Measurements from ENCODE around the gene QRFPR. TPM values are rescaled to one million over a fixed set of nuclear protein-coding genes. Genes with fewer than 3 reads are reported as not detected.

QRFPR gene
- total and polyA plus RNA-seq, 2 of the 4 experiments (the other 2 are of a cell fraction) = not detected

DNA sequence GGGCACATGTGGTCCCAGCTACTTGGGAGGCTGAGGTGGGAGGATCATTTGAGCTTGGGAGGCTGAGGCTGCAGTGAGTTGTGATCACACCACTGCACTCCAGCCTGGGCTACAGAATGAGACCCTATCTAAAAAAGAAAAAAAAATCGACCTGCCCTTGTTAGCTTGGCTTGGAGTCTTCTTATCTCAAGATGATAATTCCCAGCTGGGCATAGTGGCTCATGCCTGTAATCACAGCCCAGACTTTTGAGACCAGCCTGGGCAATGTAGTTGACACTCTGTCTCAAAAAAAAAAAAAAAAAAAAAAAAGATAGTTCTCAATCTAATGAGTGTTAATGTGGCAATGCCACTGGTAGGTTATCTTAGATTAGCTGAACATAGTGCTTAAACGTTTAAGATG is 41.0 kb downstream of the QRFPR start:
- Histone ChIP-seq H4K5ac (ENCODE audit: low read depth, low read length) (no peak overlapping the region), H3K9ac (ENCODE audit: low read depth, low read length) (no peak overlapping the region), H2BK20ac (ENCODE audit: low read depth, low read length) (no peak overlapping the region), H3K79me1 (ENCODE audit: low read depth in 1 of 2, low read length in 2 of 2) (no peaks in the 10 kb centered on the region), H4K20me1 (ENCODE audit: insufficient read depth, low read length) (no peaks in the 10 kb centered on the region), H3K4ac (ENCODE audit: low read depth, low read length) (no peak overlapping the region), H4K91ac (ENCODE audit: insufficient read depth, low read depth, low read length) (no peak overlapping the region), H3K14ac (replicated peaks; ENCODE audit: low read depth, low read length) (no peak overlapping the region), H2BK15ac (ENCODE audit: low read depth, low read length) (no peak overlapping the region), H2AK9ac (replicated peaks; ENCODE audit: low read depth, low read length, poor library complexity) (no peak overlapping the region), H3K27me3 (ENCODE audit: control insufficient read depth, insufficient read depth, low read length) (no peaks in the 10 kb centered on the region), H3K9me3 (ENCODE audit: control insufficient read depth, insufficient read depth, low read length) (no peaks in the 10 kb centered on the region), H3K4me3 (ENCODE audit: insufficient read depth, low read depth, low read length) (no peak overlapping the region), H2BK5ac (ENCODE audit: low read depth, low read length, poor library complexity, severe bottlenecking) (no peak overlapping the region), H3K36me3 (ENCODE audit: control insufficient read depth, insufficient read depth, low read length) (no peaks in the 10 kb centered on the region), H4K8ac (ENCODE audit: low read depth in 2 of 2, low read length in 2 of 2) (no peak overlapping the region), H2AK5ac (ENCODE audit: low read depth, low read length) (no peak overlapping the region), H3K4me2 (ENCODE audit: low read depth, low read length) (no peak overlapping the region), H3K27ac (ENCODE audit: insufficient read depth, low read length) (no peak overlapping the region), H3K56ac (ENCODE audit: extremely low read depth, insufficient read depth, low read length) (no peak overlapping the region), H3K4me1 (ENCODE audit: control insufficient read depth, insufficient read depth, low read length) (no peaks in the 10 kb centered on the region), H2AFZ (replicated peaks; ENCODE audit: low read length, poor library complexity) (no peak overlapping the region), H2BK120ac (ENCODE audit: low read depth, low read length) (no peak overlapping the region), H3K18ac (ENCODE audit: low read depth, low read length) (no peak overlapping the region), H3K23ac (ENCODE audit: low read depth, low read length) (no peak overlapping the region), H3K9me1 (ENCODE audit: insufficient read depth, low read length) (no peaks in the 10 kb centered on the region)
- dilution Hi-C loops (cut with HindIII; ENCODE audit: low sequenced_read_pairs, unreplicated experiment) = no loop called here
- in situ Hi-C loops (cut with MboI; ENCODE audit: low sequenced_read_pairs) = no loop called here
- CTCF ChIA-PET = no interaction called here
- BruUV-seq (replicated peaks) = no TSS peak
- intact Hi-C loops (cut with micrococcal nuclease) = no loop called here
- ATAC-seq (ENCODE audit: low read depth) (no peak), DNase-seq (no peak)
- POLR2A ChIA-PET (ENCODE audit: unreplicated experiment) = no interaction called here
- no peak for TF ChIP-seq BHLHE40 (IDR thresholded peaks at IDR 0.05; ENCODE audit: low read depth, low read length)
- no peak for TF ChIP-seq RAD21 (IDR thresholded peaks at IDR 0.05; ENCODE audit: low read length)
- TF ChIP-seq, protein P1, sequence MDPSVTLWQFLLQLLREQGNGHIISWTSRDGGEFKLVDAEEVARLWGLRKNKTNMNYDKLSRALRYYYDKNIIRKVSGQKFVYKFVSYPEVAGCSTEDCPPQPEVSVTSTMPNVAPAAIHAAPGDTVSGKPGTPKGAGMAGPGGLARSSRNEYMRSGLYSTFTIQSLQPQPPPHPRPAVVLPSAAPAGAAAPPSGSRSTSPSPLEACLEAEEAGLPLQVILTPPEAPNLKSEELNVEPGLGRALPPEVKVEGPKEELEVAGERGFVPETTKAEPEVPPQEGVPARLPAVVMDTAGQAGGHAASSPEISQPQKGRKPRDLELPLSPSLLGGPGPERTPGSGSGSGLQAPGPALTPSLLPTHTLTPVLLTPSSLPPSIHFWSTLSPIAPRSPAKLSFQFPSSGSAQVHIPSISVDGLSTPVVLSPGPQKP (IDR thresholded peaks at IDR 0.05; ENCODE audit: borderline replicate concordance, low read depth, low read length) = no peak
- TF ChIP-seq RFX5 (IDR thresholded peaks at IDR 0.05; ENCODE audit: low read depth, low read length) = no peak
- whole genome bisulfite sequencing, 2 experiments (ENCODE audit: extremely low coverage in 2 of 2, insufficient read length in 1 of 2) = no CpG with 5 or more reads among the region's 2 CpGs

All from IMR-90 (cell line).